ENCODE measurements around the gene RNF181.

DNA sequence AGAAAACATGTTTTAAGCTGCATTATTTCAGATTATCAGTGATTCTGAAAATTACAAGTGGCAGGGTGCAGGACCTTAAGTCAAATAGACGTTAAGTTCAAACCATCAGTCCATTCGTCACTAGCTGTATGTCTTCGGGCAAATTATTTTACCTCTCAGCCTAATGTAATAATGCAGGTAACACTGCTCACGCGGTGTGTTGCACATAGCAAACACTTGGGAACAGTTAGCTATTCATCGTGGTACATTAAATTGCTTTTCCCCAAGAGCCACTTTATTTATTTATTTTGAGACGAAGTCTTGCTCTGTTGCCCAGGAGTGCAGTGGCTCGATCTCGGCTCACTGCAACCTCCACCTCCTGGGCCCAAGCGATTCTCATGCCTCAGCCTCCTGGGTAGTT, 46.5 kb upstream of the RNF181 start:
- TF ChIP-seq, protein P1, sequence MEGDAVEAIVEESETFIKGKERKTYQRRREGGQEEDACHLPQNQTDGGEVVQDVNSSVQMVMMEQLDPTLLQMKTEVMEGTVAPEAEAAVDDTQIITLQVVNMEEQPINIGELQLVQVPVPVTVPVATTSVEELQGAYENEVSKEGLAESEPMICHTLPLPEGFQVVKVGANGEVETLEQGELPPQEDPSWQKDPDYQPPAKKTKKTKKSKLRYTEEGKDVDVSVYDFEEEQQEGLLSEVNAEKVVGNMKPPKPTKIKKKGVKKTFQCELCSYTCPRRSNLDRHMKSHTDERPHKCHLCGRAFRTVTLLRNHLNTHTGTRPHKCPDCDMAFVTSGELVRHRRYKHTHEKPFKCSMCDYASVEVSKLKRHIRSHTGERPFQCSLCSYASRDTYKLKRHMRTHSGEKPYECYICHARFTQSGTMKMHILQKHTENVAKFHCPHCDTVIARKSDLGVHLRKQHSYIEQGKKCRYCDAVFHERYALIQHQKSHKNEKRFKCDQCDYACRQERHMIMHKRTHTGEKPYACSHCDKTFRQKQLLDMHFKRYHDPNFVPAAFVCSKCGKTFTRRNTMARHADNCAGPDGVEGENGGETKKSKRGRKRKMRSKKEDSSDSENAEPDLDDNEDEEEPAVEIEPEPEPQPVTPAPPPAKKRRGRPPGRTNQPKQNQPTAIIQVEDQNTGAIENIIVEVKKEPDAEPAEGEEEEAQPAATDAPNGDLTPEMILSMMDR (IDR thresholded peaks at IDR 0.05; ENCODE audit: insufficient read depth, low read length), result no peak
- TF ChIP-seq, protein P2, sequence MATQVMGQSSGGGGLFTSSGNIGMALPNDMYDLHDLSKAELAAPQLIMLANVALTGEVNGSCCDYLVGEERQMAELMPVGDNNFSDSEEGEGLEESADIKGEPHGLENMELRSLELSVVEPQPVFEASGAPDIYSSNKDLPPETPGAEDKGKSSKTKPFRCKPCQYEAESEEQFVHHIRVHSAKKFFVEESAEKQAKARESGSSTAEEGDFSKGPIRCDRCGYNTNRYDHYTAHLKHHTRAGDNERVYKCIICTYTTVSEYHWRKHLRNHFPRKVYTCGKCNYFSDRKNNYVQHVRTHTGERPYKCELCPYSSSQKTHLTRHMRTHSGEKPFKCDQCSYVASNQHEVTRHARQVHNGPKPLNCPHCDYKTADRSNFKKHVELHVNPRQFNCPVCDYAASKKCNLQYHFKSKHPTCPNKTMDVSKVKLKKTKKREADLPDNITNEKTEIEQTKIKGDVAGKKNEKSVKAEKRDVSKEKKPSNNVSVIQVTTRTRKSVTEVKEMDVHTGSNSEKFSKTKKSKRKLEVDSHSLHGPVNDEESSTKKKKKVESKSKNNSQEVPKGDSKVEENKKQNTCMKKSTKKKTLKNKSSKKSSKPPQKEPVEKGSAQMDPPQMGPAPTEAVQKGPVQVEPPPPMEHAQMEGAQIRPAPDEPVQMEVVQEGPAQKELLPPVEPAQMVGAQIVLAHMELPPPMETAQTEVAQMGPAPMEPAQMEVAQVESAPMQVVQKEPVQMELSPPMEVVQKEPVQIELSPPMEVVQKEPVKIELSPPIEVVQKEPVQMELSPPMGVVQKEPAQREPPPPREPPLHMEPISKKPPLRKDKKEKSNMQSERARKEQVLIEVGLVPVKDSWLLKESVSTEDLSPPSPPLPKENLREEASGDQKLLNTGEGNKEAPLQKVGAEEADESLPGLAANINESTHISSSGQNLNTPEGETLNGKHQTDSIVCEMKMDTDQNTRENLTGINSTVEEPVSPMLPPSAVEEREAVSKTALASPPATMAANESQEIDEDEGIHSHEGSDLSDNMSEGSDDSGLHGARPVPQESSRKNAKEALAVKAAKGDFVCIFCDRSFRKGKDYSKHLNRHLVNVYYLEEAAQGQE (IDR thresholded peaks at IDR 0.05; ENCODE audit: insufficient replicate concordance, low read depth), result no peak
- no peak for TF ChIP-seq POLR2AphosphoS5 (IDR thresholded peaks at IDR 0.05; ENCODE audit: low read depth)
- no peak for TF ChIP-seq SPI1 (IDR thresholded peaks at IDR 0.05; ENCODE audit: borderline replicate concordance, low read depth)
- no peak for TF ChIP-seq GABPA (IDR thresholded peaks at IDR 0.05; ENCODE audit: low read depth)
